ENCODE measurements around the gene LRRC55. TPM values are rescaled to one million over a fixed set of nuclear protein-coding genes. Genes with fewer than 3 reads are reported as not detected.

Gene LRRC55
- polyA plus RNA-seq, 1 experiment, result not detected

DNA sequence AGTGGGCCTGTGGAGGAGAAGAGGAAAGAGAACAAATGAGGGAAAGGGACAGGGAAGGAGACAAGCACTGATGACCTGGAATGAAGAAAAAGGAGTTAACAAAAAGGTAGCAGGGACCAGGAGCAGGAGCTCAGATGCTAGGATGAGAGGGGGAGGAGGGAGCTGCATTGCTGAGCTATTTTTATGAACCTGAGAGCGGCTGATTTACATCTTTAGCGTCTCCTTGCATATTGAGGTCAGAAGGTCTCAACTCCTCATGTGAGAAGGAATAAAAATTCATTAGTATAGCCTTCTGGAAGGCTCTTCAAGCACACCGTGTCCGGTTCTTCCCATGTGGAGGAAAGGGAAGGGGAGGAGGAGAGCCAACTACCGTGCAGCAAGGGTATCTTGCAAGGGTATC lies 33.1 kb upstream of the LRRC55 start:
- CTCF ChIA-PET, result interaction anchor here (2.5 kb wide), 1 partner anchor 101 kb away, joined by 12 read pairs; no protein-coding TSS in a partner anchor
- no peak overlapping the region for H3K4me3 ChIP-seq (ENCODE audit: low read depth, low read length)
- H3K9me3 ChIP-seq (ENCODE audit: control insufficient read depth, insufficient read depth, low read length), result no peaks in the 10 kb centered on the region
- DNase-seq (ENCODE audit: low read depth, low spot score), result no peak
- H3K27ac ChIP-seq (ENCODE audit: low read depth, low read length), result no peak overlapping the region
- TF ChIP-seq, protein P1, sequence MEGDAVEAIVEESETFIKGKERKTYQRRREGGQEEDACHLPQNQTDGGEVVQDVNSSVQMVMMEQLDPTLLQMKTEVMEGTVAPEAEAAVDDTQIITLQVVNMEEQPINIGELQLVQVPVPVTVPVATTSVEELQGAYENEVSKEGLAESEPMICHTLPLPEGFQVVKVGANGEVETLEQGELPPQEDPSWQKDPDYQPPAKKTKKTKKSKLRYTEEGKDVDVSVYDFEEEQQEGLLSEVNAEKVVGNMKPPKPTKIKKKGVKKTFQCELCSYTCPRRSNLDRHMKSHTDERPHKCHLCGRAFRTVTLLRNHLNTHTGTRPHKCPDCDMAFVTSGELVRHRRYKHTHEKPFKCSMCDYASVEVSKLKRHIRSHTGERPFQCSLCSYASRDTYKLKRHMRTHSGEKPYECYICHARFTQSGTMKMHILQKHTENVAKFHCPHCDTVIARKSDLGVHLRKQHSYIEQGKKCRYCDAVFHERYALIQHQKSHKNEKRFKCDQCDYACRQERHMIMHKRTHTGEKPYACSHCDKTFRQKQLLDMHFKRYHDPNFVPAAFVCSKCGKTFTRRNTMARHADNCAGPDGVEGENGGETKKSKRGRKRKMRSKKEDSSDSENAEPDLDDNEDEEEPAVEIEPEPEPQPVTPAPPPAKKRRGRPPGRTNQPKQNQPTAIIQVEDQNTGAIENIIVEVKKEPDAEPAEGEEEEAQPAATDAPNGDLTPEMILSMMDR (IDR thresholded peaks at IDR 0.05; ENCODE audit: low read depth, low read length), result no peak
- no peaks in the 10 kb centered on the region for H3K27me3 ChIP-seq (ENCODE audit: control insufficient read depth, insufficient read depth, low read length)
- POLR2A ChIA-PET, result no interaction called here

DNA sequence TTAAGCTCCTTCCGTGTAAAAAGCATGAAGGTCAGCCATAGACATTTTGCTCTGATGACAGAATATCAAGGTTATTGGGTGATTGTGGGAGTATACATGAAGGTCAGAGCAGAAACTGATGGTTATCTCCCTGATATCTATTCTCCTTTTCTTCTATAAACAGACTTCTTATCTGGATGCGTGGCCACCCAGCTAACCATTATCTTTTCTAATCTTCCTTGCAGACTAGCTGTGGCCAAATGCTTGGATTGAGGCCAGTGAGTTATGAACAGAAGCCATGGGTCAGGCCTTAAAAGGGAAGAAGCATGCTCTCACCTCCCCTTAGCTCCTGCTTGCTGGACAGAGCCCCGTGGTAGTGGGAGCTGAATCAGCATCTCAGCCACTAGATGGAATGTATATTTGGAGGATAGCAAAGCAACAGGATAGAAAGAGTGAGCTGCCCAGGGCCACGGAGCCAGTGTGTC lies 31.3 kb upstream of the LRRC55 start:
- CTCF ChIA-PET, result interaction anchor here (1.9 kb wide), 1 partner anchor 99 kb away, joined by 11 read pairs; no protein-coding TSS in a partner anchor
- DNase-seq (ENCODE audit: low read depth, low spot score), result no peak
- Histone ChIP-seq H3K4me3 (ENCODE audit: low read depth, low read length) (no peak overlapping the region), H3K27ac (ENCODE audit: low read depth, low read length) (no peak overlapping the region), H3K9me3 (ENCODE audit: control insufficient read depth, insufficient read depth, low read length) (no peaks in the 10 kb centered on the region), H3K27me3 (ENCODE audit: control insufficient read depth, insufficient read depth, low read length) (no peaks in the 10 kb centered on the region)
- TF ChIP-seq, protein P1 (IDR thresholded peaks at IDR 0.05; ENCODE audit: low read depth, low read length), result no peak
- POLR2A ChIA-PET, result no interaction called here

DNA sequence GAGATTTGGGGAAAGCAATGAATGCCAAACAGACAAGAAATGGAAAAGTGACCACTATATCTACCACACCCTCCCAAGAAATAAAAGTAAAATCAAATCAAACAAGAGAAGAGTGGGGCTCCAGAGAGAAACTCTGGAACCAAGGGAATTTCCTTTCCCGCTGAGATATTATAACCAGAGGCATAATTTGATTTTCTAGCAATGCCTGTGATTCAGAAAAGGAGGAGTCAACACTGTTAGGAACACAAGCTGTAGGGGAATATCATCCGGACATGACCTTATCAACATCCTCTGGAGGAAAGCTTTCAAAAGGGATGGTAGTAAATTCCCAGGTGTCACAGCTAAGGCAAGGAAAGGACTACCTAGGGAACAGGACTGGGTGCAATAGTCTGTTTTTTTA lies 29.6 kb upstream of the LRRC55 start:
- H3K27ac ChIP-seq (ENCODE audit: low read depth, low read length), result no peak overlapping the region
- TF ChIP-seq, protein P1 (IDR thresholded peaks at IDR 0.05; ENCODE audit: low read depth, low read length), result no peak
- ChIA-PET POLR2A (no interaction called here), CTCF (interaction anchor here (1.3 kb wide), 1 partner anchor 97 kb away, joined by 3 read pairs; no protein-coding TSS in a partner anchor)
- H3K27me3 ChIP-seq (ENCODE audit: control insufficient read depth, insufficient read depth, low read length), result no peaks in the 10 kb centered on the region
- no peak for DNase-seq (ENCODE audit: low read depth, low spot score)
- H3K4me3 ChIP-seq (ENCODE audit: low read depth, low read length), result no peak overlapping the region
- no peaks in the 10 kb centered on the region for H3K9me3 ChIP-seq (ENCODE audit: control insufficient read depth, insufficient read depth, low read length)

DNA sequence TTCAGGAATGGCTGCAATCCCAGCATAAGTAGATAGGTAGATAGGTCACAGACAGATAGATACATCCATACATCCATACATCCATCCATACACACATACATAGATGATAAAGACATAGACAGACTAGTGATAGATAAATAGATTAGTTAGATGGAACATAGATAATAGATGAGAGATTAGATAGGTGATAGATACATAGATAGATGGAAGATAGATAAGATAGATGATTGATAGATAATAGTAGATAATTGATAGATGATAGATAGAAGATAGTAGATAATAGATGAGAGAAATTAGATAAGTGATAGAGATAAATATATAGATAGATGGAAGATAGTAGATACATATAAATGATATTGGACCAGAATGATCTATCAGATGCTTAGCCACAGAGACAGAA lies 28.3 kb upstream of the LRRC55 start:
- ChIA-PET CTCF (no interaction called here), POLR2A (no interaction called here)
- TF ChIP-seq, protein P1 (IDR thresholded peaks at IDR 0.05; ENCODE audit: low read depth, low read length), result no peak
- no peak for DNase-seq (ENCODE audit: low read depth, low spot score)
- Histone ChIP-seq H3K27ac (ENCODE audit: low read depth, low read length) (no peak overlapping the region), H3K9me3 (ENCODE audit: control insufficient read depth, insufficient read depth, low read length) (no peaks in the 10 kb centered on the region), H3K4me3 (ENCODE audit: low read depth, low read length) (no peak overlapping the region), H3K27me3 (ENCODE audit: control insufficient read depth, insufficient read depth, low read length) (no peaks in the 10 kb centered on the region)

DNA sequence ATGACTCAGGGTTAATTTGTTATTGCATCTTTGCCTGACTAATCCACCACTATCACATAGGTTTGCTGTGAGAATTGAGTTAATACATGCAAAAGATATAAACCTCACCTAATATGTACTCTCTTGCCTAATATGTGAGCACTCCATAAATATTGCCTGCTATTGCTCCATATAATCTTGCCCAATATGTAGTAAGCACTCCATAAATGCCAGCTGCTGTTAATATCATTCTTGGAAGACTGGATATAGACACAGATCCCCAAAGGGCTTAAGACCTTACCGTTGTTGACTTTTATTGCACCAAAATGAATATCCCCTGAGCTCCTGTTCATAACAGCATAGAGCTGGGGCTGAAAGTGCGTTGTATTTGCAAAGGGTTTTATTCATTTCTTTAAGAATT lies 27.0 kb upstream of the LRRC55 start:
- TF ChIP-seq, protein P1 (IDR thresholded peaks at IDR 0.05; ENCODE audit: low read depth, low read length), result no peak
- ChIA-PET CTCF (interaction anchor here (0.6 to 0.9 kb wide), 2 partner anchors 94 to 195 kb away, joined by 4 read pairs; no protein-coding TSS in a partner anchor), POLR2A (no interaction called here)
- no peak overlapping the region for H3K4me3 ChIP-seq (ENCODE audit: low read depth, low read length)
- peaks cover 2% of the 10 kb centered on the region for H3K27me3 ChIP-seq (ENCODE audit: control insufficient read depth, insufficient read depth, low read length)
- no peaks in the 10 kb centered on the region for H3K9me3 ChIP-seq (ENCODE audit: control insufficient read depth, insufficient read depth, low read length)
- no peak overlapping the region for H3K27ac ChIP-seq (ENCODE audit: low read depth, low read length)
- no peak for DNase-seq (ENCODE audit: low read depth, low spot score)
